ENCODE measurements around the gene MAGEB4.

DNA sequence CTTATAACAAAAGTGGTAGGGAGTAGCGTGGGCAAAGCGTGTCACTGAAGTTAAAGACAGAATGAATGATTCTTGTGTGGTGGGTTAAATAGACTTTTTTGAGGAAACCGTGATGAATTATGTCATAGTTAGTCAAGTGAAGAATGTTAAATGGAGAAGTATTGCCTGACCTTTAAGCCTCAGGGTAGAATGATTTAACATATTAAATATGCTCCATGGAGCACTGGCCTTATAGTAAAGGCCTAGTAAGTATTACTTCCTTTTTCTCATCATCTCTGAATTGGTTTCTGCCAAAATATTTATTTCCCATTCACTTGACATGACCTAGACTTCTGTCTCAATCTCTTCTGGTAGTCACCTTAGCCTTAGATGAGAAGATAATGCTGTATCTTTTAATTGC, 28.8 kb downstream of the MAGEB4 start:
- TF ChIP-seq, protein P1, sequence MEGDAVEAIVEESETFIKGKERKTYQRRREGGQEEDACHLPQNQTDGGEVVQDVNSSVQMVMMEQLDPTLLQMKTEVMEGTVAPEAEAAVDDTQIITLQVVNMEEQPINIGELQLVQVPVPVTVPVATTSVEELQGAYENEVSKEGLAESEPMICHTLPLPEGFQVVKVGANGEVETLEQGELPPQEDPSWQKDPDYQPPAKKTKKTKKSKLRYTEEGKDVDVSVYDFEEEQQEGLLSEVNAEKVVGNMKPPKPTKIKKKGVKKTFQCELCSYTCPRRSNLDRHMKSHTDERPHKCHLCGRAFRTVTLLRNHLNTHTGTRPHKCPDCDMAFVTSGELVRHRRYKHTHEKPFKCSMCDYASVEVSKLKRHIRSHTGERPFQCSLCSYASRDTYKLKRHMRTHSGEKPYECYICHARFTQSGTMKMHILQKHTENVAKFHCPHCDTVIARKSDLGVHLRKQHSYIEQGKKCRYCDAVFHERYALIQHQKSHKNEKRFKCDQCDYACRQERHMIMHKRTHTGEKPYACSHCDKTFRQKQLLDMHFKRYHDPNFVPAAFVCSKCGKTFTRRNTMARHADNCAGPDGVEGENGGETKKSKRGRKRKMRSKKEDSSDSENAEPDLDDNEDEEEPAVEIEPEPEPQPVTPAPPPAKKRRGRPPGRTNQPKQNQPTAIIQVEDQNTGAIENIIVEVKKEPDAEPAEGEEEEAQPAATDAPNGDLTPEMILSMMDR (conservative IDR thresholded peaks at IDR 0.05; ENCODE audit: low read length): no peak
- TF ChIP-seq EZH2phosphoT487 (IDR thresholded peaks at IDR 0.05; ENCODE audit: borderline replicate concordance): no peak
